GM12892 (cell line): ENCODE data around the gene UBE4B.
A peak's percentile ranks its signal among the peaks of the same experiment; 100 is the strongest.
"Not testable (repeated sequence)": the region's sequence is repeated elsewhere in the genome, so short reads cannot be mapped to it uniquely, and the experiment has no call there.

Source experiments
- DNase-seq: peaks from one replicate; pipeline ENCODE4 v3.0.0; 2011; ENCODE audit not compliant: insufficient read length
- FAIRE-seq: peaks from 2 replicates; lab custom pipeline; 2011; peaks lifted over from hg19 to GRCh38; lab: Jason Lieb, UNC
- POLR2A ChIP-seq: IDR thresholded peaks from 2 replicates; pipeline ENCODE4 v1.6.1; 2011; ENCODE audit warnings: low read depth, low read length, control low read depth
- POLR2AphosphoS5 ChIP-seq: IDR thresholded peaks from 2 replicates; pipeline ENCODE4 v1.6.1; 2011; ENCODE audit warnings: low read depth, low read length, control low read depth
- TAF1 ChIP-seq: IDR thresholded peaks from 2 replicates; pipeline ENCODE4 v1.6.1; 2011; ENCODE audit warnings: low read depth, mild to moderate bottlenecking, control low read depth, low read length, borderline replicate concordance

UBE4B gene

DNA sequence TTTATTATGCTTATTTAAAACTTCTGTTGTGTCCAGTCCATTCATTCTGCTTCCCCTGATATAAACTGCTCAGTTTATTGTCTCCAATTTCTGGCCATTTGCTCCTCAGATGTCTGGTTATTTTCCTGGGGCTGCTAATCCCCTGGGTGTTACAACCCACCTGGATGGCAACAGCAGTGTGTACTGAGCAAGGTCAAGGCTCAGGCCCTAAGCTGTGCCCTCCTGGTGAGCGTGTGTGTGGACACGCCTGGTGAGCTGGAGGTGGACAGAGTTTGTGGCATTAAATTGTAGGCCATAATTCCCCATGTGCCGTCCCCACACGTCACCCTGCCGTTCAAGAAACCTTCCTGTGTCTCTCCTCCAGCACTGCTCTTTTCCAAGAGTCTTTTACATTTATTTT is 159.5 kb downstream of the UBE4B start:
- no peak for DNase-seq
- TF ChIP-seq POLR2AphosphoS5: no peak
- no peak for TF ChIP-seq TAF1
- TF ChIP-seq POLR2A: no peak
- no peak for FAIRE-seq

DNA sequence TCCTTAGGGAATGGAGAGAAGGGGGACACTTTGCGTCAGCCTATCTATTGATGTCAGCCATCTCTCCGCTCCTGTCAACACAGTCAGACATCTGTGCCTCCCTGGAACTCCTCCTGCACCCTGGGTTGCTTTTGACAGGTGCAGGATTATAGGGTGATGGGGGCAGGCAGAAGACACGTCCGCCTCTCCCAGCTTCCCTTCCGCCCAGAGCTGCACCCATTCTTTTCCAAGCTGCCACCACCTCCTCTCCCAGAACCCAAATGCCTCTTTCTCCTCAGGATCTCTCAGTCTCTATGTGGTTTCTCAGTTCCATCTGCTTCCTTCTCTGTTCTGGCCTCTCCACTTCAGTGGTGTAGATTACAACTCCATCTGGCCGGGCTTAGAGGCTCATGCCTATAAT is 160.5 kb downstream of the UBE4B start:
- TF ChIP-seq POLR2AphosphoS5 (no peak), TAF1 (no peak), POLR2A (no peak)
- FAIRE-seq (no peak), DNase-seq (no peak)

DNA sequence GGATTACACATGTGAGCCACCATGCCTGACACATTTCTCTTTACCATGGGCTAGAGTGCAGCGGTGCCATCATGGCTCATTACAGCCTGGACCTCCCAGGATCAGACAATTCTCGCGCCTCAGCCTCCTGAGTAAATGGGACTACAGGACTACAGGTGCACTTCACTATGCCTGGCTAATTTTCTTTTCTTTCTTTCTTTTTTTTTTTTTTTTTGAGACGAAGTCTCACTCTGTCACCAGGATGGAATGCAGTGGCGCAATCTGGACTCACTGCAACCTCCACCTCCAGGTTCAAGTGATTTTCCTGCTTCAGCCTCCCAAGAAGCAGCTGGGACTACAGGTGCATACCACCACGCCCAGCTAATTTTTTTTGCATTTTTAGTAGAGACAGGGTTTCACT is 162.8 kb downstream of the UBE4B start:
- TF ChIP-seq TAF1: no peak
- TF ChIP-seq POLR2AphosphoS5: no peak
- TF ChIP-seq POLR2A: no peak
- DNase-seq (no peak), FAIRE-seq (no peak)

DNA sequence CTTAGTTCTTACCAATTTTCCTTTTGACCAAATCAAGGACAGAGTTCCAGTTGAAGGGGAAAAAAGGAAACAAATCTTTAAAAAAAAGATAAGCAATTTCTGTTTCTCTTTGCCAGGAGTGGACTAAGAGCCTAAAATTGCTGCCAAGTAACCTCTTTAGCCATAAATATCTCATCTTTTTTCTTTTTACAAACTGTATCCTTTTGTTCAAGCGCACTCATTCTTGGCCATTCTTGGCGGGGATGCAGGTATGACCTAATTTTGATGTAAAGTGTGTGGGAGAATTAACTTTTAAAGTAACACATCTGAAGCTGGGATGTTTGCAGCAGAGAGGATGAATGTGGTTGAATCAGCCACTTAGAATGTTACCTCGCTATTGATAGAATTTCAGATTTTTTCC is 164.2 kb downstream of the UBE4B start:
- TF ChIP-seq TAF1: no peak
- TF ChIP-seq POLR2A: no peak
- no peak for TF ChIP-seq POLR2AphosphoS5
- no peak for FAIRE-seq
- DNase-seq: no peak

DNA sequence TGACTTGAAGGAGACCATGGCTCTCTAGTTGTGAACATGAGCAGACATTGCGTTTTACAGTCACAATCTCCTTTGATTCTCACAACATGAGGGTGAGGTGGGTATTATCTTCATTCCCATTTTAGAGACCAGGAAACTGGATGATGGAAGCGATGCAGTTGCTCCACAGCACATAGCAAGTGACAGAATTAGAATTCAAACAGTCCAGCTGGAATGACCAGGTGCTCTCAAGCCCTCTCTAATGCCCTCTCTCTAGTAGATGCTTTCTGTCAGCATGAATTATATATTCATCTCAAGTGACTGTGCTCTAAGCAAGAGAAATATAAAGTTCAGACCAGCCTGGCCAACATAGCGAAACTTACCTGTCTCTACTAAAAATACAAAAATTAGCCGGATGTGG is 167.9 kb downstream of the UBE4B start:
- DNase-seq: no peak
- TF ChIP-seq POLR2AphosphoS5: no peak
- TF ChIP-seq TAF1: no peak
- TF ChIP-seq POLR2A: no peak
- no peak for FAIRE-seq

DNA sequence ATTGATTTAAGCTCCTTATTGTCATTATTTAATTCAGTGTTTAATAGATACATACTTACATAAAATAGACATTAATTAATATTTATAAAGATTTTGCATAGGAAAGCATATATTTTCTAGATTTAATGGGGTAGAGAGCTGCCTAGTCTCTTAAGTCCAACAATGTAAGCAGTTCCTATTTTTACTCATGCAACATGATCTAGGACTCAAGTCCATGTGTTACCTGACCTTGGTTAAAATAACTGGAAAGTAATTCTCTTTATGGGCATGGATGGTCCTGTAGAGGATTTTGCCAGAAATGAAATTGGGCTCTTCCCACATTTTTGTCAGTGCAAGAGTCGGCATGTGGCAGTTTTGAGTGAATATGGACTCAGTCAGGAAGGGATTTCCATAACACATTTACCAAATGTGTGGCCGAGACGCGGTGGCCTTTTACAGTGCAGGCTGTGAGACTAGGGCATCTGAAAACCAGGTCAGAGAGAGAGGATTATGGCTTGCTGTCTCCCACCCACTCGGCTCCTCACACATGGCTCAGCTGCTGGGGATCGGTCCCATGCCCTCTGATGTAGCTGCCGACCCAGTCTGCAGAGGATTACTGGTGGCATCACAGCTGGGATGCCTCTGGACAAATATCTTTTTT is 171.4 kb downstream of the UBE4B start:
- no peak for FAIRE-seq
- TF ChIP-seq POLR2A (no peak), POLR2AphosphoS5 (no peak), TAF1 (no peak)

DNA sequence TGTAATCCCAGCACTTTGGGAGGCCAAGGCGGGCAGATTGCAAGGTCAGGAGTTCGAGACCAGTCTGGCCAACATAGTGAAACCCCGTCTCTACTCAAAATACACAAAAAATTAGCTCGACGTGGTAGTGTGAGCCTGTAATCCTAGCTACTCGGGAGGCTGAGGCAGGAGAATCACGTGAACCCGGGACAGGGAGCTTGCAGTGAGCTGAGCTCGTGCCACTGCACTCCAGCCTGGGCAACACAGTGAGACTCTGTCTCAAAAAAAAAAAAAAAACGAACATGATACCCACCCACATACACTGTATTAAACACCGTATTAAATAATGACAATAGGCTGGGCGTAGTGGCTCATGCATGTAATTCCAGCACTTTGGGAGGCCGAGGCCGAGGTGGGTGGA is 172.4 kb downstream of the UBE4B start:
- not testable (repeated sequence) for DNase-seq, FAIRE-seq

More for the DNA sequence above, 171.4 kb downstream of the UBE4B start:
- no peak for DNase-seq

DNA sequence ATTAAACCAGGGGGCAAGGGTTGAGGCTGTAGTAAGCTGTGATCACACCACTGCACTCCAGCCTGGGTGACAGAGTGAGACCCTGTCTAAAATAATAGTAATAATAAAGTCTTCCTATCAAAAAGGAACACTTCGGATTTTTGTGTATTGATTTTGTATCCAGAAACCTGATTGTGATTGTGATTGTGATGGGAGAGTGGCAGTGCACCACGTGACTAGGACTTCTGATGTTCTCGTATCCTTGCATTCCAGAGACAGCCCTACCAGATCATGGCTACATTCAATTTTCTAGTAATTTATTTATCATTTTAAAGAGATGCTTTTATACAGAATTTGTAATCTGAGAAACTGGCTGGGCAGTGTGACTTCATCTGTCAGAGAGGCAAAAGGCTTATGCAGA is 175.1 kb downstream of the UBE4B start:
- no peak for FAIRE-seq
- TF ChIP-seq POLR2AphosphoS5: no peak
- TF ChIP-seq POLR2A: no peak
- no peak for TF ChIP-seq TAF1
- no peak for DNase-seq

DNA sequence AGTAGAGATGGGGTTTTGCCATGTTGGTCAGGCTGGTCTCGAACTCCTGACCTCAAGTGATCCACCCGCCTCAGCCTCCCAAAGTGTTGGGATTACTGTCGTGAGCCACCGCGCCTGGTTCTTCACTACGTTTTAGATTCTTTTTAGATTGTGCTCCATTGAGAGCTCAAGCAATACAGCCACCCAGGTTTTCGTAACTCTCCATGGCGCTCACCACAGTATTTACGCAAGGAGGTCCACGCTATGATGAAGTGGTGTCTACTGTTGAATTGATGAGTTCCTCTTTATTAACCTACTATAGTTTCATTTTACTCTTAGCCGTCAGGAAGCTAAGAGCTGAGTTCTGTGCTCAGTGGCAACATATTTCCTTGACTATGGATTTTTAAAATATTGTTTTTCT is 175.8 kb downstream of the UBE4B start:
- no peak for TF ChIP-seq TAF1
- TF ChIP-seq POLR2AphosphoS5: no peak
- DNase-seq (no peak), FAIRE-seq (no peak)

DNA sequence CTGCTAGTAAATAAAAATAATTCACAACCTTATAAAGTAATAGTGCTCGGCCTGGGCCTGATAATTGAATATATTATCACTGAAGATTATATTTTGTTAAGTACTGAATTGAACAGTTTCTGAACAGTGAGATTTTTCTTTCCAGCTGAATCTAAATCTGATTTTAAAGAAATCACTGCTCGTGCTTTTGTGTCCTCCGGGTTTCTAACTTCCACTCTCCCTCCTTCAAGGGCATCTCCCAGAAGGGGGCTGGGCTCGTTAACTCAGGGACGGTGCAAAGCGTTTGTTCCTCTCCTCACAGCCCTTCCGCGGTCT is 176.8 kb downstream of the UBE4B start:
- peak; percentile 33 for FAIRE-seq
- TF ChIP-seq POLR2AphosphoS5: no peak
- TF ChIP-seq TAF1: no peak
- no peak for TF ChIP-seq POLR2A

DNA sequence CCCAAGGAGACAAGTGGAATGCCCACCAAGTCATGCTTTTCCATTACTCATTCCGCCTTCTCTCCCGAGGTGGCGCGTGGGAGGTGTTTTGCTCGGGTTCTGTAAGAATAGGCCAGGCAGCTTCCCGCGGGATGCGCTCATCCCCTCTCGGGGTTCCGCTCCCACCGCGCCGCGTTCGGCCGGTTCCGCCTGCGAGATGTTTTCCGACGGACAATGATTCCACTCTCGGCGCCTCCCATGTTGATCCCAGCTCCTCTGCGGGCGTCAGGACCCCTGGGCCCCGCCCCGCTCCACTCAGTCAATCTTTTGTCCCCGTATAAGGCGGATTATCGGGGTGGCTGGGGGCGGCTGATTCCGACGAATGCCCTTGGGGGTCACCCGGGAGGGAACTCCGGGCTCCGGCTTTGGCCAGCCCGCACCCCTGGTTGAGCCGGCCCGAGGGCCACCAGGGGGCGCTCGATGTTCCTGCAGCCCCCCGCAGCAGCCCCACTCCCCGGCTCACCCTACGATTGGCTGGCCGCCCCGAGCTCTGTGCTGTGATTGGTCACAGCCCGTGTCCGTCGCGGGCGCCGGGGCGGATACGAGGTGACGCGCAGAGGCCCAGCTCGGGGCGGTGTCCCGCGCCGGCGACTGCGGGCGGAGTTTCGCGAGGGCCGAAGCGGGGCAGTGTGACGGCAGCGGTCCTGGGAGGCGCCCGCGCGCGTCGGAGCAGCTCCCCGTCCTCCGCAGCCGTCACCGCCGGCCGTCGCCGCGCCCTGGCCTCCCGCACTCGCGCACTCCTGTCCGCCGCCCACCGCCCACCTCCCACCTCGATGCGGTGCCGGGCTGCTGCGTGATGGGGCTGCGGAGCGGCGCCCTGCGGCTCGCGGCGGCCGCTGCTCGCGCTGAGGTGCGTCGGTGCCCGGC is 177.4 kb downstream of the UBE4B start, which contains the start of gene KIF1B:
KIF1B (plus strand) TSS at position 666 of the 906 bp plus-strand sequence. CDS start 21,759 bp downstream, outside the sequence.
- DNase-seq (peak; percentile 99), FAIRE-seq (peak; percentile 94)
- peak; percentile 53; the same call in 1 of the 2 replicates for TF ChIP-seq POLR2A
- no peak for TF ChIP-seq TAF1

More for the DNA sequence above, 176.8 kb downstream of the UBE4B start:
- DNase-seq: no peak
